Left cardiac atrium (tissue), 4 donors: ENCODE data around the gene TMEM126A. TPM values are rescaled to one million over a fixed set of nuclear protein-coding genes. Genes with fewer than 3 reads are reported as not detected.
A peak's percentile ranks its signal among the peaks of the same experiment; 100 is the strongest.
"Not testable (repeated sequence)": the region's sequence is repeated elsewhere in the genome, so short reads cannot be mapped to it uniquely, and the experiment has no call there.

Experiments
- ATAC-seq, 2 donors: fragments of 200-7000 bp; cut with Tn5 transposase; one replicate each; pipeline ENCODE4 v1.9.1; 2020; ENCODE audit warnings: mild to moderate bottlenecking in 2 of 2, moderate library complexity in 2 of 2
- DNase-seq: peaks from one replicate; pipeline ENCODE4 v3.0.0-alpha.2; 2020
- intact Hi-C, 2 donors: fragments of 100-400 bp; cut with DNase I; formaldehyde crosslinking; loops; one replicate each; pipeline versions ENCODE4 v1.14.1 to v1.15.1; 2022 to 2023
- total RNA-seq, 2 donors: library from RNA; stranded (reverse); fragmentation: NEBNext Ultra II Directional; extraction: Animal tissue kit (Norgen Biotek cat#: 25700); gene quantifications; one replicate each; pipeline ENCODE4 v1.2.1, GENCODE V29; 2021
- donor health status: DM: no; HTN: yes; CAD: no.
- donor health status: DM: no; HTN: yes; CAD: no; lungs with severe emphysema.
- donor health status: DM: yes; HTN: yes; CAD: no.
- donor health status: Dilated cardiomyopathy.

TMEM126A gene
- total RNA-seq, 2 donors from 2014 or later, result 59.8 to 61.5 TPM

DNA sequence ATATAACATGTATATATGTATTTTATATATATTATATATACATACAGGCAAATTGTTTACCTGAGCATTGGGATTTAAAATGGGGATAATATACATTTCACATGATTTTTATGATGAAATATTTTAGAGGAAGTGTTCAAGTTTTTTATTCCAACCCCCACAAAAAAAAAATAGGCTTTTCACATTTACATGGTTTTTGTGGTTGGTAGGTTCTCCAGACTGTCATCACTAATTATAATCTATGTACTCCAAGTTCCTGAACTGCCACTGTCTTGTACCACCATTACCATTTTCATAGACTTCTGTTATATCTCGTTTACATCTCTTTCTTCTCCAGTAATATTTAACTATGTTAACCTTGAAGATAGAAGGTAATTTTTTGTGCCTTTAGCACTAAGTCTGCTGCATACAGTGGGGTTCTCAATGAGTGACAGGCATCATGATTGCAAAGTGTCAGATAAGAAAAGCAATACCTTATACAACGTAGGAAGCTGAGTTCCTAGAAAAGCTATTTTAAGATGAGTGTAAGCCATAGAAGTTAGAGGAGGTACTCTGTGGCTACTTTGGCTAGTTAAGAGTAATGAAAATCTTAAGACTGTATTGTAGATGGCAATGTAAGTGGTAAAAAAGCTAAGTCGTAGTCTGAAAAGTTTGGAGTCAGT, 5.2 kb downstream of the TMEM126A start:
- DNase-seq, result no peak
- intact Hi-C loops, result no loop called here
- ATAC-seq, result no peak

DNA sequence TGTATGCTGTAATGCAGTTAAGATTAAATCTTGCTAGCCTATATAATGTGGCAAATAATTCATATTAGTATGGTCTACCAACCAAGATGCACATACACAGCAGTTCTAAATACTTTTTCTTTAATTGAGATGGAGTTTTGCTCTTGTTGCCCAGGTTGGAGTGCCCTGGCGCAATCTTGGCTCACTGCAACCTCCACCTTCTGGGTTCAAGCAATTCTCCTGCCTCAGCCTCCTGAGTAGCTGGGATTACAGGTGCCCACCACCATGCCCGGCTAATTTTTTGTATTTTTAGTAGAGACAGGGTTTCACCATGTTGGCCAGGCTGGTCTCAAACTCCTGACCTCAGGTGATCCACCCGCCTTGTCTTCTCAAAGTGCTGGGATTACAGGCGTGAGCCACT, 6.6 kb downstream of the TMEM126A start:
- ATAC-seq, DNase-seq, intact Hi-C loops: not testable (repeated sequence)

DNA sequence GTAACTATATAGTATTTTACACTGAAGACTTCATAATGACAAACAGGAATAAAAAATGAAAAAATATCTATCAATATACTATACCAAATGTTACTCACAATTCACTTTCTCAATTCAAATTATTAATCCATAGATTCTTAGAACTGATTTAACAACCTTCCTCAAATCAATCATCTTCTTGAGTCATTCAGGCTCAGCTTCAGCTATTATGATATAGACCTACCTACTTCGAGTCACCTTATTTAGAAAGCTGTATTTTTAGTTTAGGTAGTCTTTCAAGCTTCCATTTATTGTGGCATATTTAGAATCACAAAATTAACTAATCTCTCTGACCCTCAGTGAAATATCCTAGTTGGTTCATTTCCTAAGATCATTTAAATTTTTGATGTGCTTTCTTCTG, 9.0 kb downstream of the TMEM126A start:
- intact Hi-C loops, result no loop called here
- no peak for DNase-seq
- ATAC-seq, result no peak

DNA sequence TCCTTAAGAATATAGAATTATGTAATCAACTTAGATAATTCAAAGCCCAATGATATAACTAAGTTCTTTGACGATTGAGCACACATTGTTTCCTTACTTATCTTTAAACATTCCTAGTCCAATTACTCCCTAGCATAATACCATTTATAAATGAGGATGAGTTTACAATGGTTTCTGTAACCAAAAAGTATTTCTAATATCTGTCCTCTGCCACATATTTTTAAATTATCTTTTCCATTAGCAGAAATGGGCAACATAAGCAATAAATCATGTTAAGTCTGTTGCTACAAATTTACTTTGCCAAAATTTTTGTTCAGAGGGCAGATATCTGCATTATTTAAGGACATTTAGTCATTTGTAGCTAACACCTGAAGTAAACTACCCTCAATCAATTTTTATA, 10.4 kb downstream of the TMEM126A start:
- DNase-seq (no peak), ATAC-seq (no peak)
- intact Hi-C loops, result no loop called here

DNA sequence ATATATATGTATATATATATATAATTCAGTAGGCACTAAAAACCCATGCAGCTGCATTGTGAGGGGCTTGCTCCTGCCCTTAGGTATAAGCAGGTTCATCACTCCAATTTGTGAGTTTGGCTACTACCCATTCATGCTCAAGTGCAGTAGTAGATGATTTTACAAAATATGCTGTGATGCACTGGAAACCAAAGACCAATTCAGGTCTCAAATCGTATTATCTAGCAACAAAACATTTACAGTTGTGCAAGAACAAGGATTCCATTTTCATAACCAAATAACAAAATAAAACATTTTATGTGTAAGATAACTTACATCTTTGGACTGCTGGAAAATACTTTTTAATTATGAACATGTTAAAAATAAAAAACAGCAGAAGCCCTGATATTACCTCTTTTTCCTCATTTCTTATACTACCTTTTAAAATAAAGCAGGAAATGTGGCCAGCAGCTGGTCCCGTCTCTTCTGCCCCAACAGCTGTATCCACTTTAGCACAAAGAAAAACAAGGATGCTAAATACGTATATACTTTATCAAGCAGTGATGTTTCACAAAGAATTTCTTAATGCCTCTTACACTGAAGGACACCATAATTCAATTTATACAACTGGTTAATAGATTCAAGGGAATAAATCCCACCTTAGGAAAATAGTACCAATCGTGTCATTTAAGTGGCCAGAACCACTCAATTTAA, 14.4 kb downstream of the TMEM126A start:
- intact Hi-C loops, result no loop called here
- ATAC-seq (no peak), DNase-seq (no peak)

DNA sequence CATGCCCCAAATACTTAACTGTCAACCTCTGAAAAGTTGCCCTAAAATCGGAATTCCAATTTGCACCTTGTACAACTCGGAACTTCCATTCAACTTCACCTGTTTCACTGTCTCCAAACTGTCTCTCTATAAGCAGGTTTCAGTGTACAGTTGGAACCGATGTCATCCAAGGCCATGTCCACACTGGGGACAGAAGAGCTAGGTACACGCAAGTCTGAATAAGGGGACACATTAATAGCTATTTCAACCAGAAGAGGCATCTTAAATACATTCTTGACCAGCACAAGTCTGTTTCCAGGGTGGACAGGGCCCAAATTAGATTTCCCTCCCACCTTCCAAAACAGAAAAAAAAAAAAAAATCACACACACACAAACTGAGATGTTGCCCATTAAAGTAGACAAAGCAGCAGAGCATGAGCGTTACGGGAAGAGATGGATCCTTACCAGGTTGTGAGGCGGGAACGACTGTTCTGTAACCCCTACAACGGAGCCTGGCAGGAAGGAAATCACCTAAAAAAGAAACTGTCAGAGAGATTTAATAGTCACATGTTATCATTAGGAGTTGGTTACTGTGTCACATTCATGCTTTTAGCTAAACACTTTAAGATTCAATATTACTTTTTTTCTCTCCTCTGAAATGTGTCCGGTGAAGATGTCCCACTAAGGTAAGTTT, 15.4 kb downstream of the TMEM126A start:
- intact Hi-C loops, result no loop called here
- ATAC-seq (no peak), DNase-seq (no peak)

DNA sequence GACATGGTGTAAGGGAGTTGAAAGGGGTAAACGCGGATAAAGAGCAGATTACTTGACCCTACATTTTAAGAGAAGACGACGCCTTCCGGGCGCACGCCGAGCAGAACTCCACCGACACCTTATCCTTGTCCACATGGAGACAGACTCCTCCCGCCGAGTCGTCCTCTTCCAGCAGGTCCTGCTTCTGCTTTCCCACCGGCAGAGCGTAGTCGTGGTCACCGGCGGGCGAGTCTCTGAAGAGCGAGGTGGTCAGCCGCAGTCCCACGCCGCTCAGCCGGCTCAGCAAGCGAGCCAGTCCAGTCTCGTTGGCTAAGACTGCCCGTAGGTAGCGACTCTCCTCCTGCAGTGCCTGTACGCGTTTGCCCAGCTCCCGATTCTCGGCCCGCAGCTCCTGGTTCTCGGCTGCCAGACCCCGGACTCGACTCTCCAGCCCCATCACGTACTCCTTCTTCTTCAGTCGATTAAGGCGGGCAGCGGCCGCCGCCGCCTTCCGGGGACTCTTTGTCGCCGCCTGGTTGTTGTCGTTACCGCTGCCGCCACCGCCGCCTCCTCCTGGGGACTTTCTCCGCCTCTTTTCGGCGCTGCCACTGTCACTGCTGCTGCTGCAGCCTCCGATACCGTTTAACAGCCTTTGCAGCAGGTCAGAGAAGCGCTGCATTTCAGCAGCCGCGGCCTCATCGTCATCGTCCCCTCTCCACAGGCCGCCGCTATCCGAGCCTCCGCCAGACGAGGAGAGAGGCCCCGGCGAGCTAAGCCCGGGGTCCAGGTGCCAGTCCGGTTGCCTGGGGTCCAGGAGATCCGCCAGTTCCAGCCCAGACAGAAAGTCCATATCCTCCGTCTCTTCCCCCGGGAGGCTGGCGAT, 16.2 kb downstream of the TMEM126A start:
- intact Hi-C loops, result no loop called here

DNA sequence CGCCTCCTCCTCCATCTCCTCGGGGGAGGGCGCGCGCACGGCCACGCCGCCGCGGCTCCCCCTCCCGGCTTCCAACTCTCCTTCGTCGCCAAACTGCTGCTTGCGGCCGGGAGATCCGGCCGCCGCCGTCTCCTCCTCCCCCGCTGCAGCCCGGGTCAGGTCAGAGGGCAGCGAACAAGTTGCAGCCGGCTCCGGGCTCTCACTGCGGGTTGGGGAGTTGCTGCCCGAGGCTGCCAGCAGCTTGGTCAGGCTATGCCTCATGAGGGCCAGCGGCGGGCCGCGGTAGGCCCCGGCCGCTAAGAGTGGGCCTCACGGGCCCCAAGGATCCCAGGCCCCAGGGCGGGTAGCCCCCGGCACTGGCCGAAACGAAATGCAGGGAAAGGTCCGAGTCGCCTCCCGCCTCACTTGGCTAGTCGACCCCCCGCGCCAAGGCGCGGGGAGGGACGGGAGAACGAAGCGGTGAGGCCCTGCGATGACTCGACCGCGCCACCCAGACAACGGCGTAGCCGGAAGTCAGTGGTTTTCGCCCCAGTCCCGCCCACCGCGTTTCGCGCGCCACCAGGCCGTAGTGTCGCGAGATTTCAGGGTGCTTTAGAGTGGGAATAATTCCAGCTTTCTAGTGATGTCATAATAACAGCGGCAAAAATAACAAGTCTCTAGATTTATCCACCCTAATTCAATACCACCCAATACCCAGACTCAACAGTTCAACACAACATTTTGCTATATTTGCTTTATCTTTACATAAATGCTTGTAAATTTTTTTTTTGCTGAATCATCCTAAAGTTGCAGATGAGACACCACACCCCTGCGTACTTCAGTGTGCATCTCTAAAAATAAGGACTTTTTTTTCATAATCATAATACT, 17.1 kb downstream of the TMEM126A start, which contains the start of gene CREBZF:
TSS of gene CREBZF (minus strand) at position 515 of the 867 bp plus-strand sequence. CDS start at position 261, 254 bp downstream.
- intact Hi-C loops, result no loop called here
- ATAC-seq, result peak; percentile 97
- peak; percentile 94 for DNase-seq

More for the DNA sequence above, 16.2 kb downstream of the TMEM126A start:
- DNase-seq (peak; percentile 83), ATAC-seq (peak; percentile 71 to 77)

DNA sequence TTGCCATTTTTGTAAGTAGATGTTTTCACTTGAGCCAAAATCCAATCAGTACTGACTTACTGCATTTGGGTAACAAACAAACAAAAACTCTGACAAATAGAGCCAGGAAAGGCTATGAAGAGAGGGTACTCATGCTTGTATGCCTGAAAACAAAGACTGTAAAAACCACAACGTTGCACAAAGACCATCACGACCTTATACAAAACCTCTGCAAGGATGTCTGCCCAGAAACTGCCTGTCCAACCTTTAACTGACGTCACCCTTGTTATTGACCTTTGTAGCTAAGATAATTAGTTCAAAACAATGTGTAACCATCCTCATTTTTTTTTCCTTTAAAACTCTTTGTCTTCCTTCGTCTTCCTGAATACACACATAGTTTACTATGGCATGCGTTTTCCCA, 18.0 kb downstream of the TMEM126A start:
- no peak for DNase-seq
- ATAC-seq, result no peak
- intact Hi-C loops, result no loop called here

DNA sequence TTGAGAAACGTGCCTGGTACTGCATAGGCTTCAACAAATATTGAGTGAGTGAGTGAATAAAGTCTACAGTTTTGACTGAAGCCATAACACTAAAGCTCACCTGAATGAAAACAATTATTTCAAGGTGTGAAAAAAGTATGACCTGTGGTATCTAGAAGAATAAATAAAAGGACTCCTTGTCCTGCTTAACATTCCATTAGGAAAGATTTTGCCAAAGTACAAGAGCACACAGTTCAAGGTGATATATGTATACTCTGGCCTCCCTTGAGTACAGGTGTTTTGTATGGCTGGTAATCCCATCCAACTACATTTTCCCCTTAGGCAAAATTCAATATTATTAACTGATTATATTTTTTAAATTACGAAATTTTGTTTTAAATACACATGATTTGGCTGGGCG, 18.9 kb downstream of the TMEM126A start:
- DNase-seq, result no peak
- no peak for ATAC-seq
- intact Hi-C loops, result no loop called here

DNA sequence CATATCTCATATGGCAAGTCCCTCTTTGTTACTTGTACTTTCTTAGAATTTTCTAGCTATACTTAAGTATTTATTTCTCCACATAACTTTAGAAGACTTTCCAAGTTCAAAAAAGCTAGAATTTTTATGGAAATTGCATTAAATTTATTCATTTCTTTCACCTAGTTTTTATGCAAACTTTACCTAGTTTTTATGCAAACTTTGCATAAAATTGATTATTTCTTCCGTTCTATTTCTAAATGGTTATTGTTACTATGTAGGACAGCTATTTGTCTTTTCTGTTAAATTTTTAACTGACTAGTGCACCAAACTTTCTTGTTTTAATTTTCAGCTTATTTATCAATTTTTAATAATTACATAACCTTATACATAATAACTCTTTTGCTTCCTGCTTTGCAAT, 20.4 kb downstream of the TMEM126A start:
- no peak for ATAC-seq
- intact Hi-C loops, result no loop called here
- no peak for DNase-seq

DNA sequence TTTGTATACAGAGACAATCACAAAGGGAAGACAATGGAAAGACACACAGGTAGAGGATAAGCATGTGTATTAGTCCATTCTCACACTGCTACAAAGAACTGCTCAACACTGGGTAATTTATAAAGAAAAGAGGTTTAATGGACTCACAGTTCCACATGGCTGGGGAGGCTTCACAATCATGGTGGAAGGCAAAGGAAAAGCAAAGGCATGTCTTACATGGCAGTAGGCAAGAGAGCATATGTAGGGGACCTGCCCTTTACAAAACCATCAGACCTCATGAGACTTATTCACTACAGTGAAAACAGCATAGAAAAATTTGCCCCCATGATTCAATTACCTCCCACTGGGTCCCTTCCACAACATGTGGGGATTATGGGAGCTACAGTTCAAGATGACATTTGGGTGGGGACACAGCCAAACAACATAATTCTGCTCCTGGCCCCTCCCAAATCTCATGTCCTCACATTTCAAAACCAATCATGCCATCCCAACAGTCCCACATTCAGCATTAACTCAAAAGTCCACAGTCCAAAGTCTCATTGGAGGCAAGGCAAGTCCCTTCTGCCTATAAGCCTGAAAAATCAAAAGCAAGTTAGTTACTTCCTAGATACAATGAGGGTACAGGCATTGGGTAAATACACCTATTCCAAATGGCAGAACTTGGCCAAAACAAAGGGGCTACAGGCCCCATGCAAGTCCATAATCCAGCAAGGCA, 23.3 kb downstream of the TMEM126A start:
- not testable (repeated sequence) for ATAC-seq, DNase-seq

DNA sequence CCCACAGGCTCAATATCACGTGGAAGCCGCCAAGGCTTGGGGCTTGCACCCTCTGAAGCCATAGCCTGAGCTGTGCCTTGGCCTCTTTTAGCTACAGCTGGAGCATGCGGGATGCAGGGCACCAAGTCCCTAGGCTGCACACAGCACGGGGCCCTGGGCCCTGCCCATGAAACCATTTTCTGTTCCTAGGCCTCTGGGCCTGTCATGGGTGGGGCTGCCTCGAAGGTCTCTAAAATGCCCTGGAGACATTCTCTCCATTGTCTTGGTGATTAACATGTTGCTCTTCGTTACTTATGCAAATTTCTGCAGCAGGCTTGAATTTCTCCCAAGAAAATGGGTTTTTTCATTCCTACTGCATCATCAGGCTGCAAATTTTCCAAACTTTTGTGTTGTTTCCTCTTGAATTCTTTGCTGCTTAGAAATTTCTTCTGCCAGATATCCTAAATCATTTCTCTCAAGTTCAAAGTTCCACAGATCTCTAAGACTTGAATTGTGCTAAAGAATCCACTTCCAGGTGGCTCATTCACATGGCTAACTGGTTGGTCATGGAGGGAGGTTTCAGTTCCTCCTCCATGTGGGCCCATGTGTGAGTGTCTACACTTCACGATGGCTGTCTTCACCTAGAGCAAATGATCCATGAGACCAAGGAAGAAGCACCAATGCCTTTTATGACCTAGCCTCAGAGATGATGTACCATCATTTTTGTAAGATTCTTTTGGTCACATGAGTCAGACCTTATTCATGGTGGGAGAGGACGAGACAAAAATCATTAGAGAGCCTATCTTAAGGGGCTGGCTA, 24.5 kb downstream of the TMEM126A start:
- DNase-seq (no peak), ATAC-seq (no peak)
- intact Hi-C loops, result no loop called here

More for the DNA sequence above, 23.3 kb downstream of the TMEM126A start:
- intact Hi-C loops, result not testable (repeated sequence)

DNA sequence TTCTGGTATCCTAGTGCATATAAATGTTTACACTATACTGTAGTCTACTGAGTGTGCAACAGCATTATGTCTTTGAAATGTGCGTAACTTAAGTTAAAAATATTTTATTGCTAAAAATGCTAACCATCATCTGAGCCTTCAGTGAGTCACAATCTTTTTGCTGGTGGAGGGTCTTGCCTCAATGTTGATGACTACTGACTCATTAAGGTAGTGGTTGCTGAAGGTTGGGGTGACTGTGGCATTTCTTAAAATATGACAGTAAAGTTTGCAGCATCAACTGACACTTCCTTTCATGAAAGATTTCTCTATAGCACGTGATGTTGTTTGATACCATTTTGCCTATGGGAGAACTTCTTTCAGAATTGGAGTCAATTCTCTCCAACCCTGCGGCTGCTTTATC, 25.6 kb downstream of the TMEM126A start:
- intact Hi-C loops, result no loop called here
- DNase-seq, result no peak
- no peak for ATAC-seq

DNA sequence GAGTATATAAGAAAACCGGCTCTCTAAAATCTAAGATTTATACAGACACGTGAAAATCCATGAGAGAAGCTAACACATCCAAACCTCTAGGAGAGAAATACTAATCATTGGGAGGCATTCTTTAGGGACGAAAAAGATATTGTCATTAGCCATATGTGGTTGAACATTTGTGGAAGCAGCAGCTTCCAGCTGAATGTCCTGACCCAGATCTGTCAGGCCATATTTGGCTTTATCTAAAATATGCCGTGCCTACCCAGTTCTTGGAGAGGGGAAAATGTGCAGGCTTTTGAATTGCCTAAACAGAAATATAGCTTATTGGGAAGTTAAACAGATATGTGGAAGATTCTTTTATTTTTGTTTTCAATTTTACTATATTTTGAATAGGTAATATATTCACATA, 31.8 kb downstream of the TMEM126A start:
- no peak for ATAC-seq
- no peak for DNase-seq
- intact Hi-C loops, result no loop called here

DNA sequence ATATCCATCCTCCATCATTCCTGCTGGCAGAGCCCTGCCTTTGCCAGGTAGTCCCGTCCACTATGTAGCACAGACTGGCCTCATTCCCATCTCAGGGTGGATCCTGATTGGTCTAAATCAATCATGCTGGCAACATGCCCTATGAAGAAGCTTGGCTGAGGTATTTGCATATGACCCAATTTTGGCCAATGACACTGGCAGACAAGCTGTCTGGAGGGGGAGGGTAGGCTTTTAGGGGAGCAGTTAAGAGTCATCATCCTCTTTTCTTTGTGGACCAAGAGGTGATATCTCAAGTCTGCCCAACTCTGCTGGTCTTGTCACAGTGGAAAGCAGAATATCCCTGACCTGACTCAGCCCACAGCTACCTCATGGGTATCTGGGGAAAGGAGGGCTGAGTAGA, 33.1 kb downstream of the TMEM126A start:
- intact Hi-C loops, result no loop called here
- DNase-seq, result no peak
- no peak for ATAC-seq
